Peyer's patch (tissue), 4 donors: ENCODE results near the gene MST1.

Experiments
- CTCF ChIP-seq, 6 experiments: fragments of 450-650 bp in 4 of 6; fragments of 200-600 bp in 2 of 6; sonication (generic) in 1 of 6; IDR thresholded peaks; one replicate each; pipeline ENCODE4 v1.5.1; 2017 to 2019; ENCODE audit warnings: antibody characterized with exemption in 6 of 6, mild to moderate bottlenecking in 3 of 6, moderate library complexity in 1 of 6
- POLR2A ChIP-seq, 2 donors: fragments of 450-650 bp; IDR thresholded peaks; one replicate each; pipeline ENCODE4 v1.5.1; 2017; ENCODE audit warnings: antibody characterized with exemption in 2 of 2, mild to moderate bottlenecking in 2 of 2, moderate library complexity in 2 of 2

GRCh38 chr3:49703443-49703927 is 14.2 kb upstream of the MST1 start:
- TF ChIP-seq CTCF (IDR thresholded peaks at IDR 0.05) (peak; percentile 49 to 82 (median 78)), POLR2A (IDR thresholded peaks at IDR 0.05) (no peak)
